NCI-H128 (cell line): ENCODE results near the gene CTLA4.

Experiments
- DNase-seq: peaks from one replicate; lab custom pipeline; 2025; ENCODE audit not compliant: unreplicated experiment; lab: John Stamatoyannopoulos, UW

Gene CTLA4

GRCh38 chr2:203867561-203868200, at the start of gene CTLA4:
CTLA4 (plus strand) TSS chr2:203867771; CDS start chr2:203867943, 172 bp downstream.
- no peak for DNase-seq

GRCh38 chr2:203818656-203819055, 48.9 kb upstream of the CTLA4 start:
- no peak for DNase-seq

GRCh38 chr2:203819434-203820133, 48.0 kb upstream of the CTLA4 start:
- no peak for DNase-seq

GRCh38 chr2:203820969-203821368, 46.6 kb upstream of the CTLA4 start:
- no peak for DNase-seq

GRCh38 chr2:203822240-203822639, 45.3 kb upstream of the CTLA4 start:
- DNase-seq: no peak

- DNase-seq: no peak
Measured at GRCh38 chr2:203823173-203823572, 44.4 kb upstream of the CTLA4 start.

GRCh38 chr2:203824057-203824456, 43.5 kb upstream of the CTLA4 start:
- DNase-seq: no peak

GRCh38 chr2:203824603-203825002, 43.0 kb upstream of the CTLA4 start:
- DNase-seq: no peak

GRCh38 chr2:203826704-203827103, 40.9 kb upstream of the CTLA4 start:
- no peak for DNase-seq

- DNase-seq: no peak
Measured at GRCh38 chr2:203830304-203831055, 37.1 kb upstream of the CTLA4 start.

GRCh38 chr2:203835420-203835819, 32.2 kb upstream of the CTLA4 start:
- DNase-seq: no peak

- no peak for DNase-seq
Measured at GRCh38 chr2:203835892-203836800, 31.4 kb upstream of the CTLA4 start.

- no peak for DNase-seq
Measured at GRCh38 chr2:203840655-203841205, 26.8 kb upstream of the CTLA4 start.

- DNase-seq: no peak
Measured at GRCh38 chr2:203841654-203842053, 25.9 kb upstream of the CTLA4 start.

- DNase-seq: no peak
Measured at GRCh38 chr2:203842373-203842772, 25.2 kb upstream of the CTLA4 start.

- no peak for DNase-seq
Measured at GRCh38 chr2:203846490-203847105, 21.0 kb upstream of the CTLA4 start.

GRCh38 chr2:203849010-203849409, 18.6 kb upstream of the CTLA4 start:
- no peak for DNase-seq

GRCh38 chr2:203852760-203853159, 14.8 kb upstream of the CTLA4 start:
- DNase-seq: no peak

- DNase-seq: no peak
Measured at GRCh38 chr2:203853271-203853670, 14.3 kb upstream of the CTLA4 start.

- no peak for DNase-seq
Measured at GRCh38 chr2:203853722-203854121, 13.8 kb upstream of the CTLA4 start.
